ENCODE measurements around the gene CITED2.
"Not testable (repeated sequence)": the region's sequence is repeated elsewhere in the genome, so short reads cannot be mapped to it uniquely, and the experiment has no call there.

The CITED2 gene

DNA sequence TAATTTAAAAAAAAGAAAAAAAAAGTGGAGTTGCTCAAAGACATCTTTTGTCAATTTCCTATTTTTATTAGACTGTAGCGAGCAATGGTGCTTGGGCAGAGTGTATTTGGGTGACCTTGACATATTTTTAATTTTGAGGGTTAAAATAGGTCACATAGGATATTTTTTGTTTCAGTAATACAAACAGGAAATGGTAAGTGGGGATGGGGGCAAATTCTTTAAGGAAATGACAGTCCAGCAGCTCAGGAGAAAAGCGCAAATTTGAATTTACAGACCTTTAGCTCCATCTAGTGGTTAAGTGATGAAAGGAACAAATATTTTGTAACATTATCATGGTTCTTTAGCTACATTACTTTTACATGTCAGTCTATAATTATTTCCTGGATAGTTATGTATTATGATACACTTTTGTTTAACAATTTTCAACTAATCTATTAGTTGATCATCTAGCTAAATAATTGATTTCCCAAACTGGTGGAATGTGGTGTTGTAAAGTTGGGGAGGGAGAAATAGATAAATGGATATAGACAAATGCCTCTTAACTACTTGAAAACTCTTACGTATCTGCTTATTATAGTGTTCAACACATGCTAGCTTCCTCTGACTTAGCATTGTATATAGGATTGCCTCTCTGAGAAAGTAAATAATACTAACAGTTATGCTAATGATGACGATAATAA, 10.0 kb downstream of the CITED2 start:
- no peak for DNase-seq (ENCODE audit: low read depth)

DNA sequence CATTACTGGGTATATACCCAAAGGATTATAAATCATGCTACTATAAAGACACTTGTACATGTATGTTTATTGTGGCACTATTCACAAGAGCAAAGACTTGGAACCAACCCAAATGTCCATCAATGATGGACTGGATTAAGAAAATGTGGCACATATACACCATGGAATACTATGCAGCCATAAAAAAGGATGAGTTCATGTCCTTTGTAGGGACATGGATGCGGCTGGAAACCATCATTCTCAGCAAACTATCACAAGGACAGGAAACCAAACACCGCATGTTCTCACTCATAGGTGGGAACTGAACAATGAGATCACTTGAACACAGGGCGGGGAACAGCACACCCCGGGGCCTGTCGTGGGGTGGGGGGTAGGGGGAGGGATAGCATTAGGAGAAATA, 10.7 kb downstream of the CITED2 start:
- not testable (repeated sequence) for DNase-seq (ENCODE audit: low read depth)

DNA sequence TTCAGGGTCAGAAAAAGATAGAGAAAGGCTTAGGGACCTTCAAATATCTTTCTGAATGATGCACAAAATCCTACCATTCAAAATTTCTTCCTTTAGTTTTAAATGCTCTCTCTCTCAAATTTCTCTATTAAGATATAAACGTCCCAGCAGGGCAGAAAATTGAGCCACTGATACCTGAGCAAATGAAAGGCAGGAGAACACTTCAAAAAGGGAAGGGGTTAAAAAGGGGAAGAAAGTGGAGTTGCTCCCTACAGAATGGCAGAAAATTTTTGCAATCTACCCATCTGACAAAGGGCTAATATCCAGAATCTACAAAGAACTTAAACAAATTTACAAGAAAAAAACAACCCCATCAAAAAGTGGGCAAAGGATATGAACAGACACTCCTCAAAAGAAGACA, 11.3 kb downstream of the CITED2 start:
- DNase-seq (ENCODE audit: low read depth): not testable (repeated sequence)

DNA sequence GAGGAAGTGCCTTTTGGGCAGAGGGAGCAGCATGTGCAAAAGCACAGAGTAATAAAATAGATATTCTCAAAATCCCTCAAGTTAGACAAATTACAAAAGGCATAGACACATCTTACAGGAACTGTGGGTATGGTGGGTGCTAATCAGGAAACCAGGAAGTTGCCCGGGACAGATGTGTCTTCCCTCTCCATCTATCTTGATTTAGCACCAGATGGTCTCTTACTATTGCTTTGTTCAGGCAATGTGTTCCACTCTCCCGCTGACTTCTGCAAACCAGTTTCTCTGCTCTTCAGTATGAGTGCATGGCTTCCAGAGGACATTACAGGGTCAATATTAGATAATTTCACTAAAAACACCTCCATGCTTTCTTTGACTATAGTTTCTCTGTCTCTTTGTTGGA, 13.2 kb downstream of the CITED2 start:
- no peak for DNase-seq (ENCODE audit: low read depth)

DNA sequence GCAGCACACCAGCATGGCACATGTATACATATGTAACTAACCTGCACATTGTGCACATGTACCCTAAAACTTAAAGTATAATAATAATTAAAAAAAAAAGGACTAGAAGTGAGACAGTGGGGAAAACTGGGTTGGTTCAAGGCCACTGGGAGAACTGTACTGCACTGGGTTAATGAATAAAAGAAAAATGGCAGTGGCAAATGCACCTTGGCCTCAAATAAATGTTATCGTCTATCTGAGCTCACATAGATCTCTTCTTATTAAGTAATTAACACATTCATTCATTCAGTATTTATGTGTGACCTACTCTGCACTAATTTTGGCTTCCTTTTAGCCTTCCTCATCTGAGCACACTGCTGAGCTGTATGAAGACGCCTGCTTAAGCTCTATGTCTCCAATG, 17.5 kb downstream of the CITED2 start:
- DNase-seq (ENCODE audit: low read depth): no peak

DNA sequence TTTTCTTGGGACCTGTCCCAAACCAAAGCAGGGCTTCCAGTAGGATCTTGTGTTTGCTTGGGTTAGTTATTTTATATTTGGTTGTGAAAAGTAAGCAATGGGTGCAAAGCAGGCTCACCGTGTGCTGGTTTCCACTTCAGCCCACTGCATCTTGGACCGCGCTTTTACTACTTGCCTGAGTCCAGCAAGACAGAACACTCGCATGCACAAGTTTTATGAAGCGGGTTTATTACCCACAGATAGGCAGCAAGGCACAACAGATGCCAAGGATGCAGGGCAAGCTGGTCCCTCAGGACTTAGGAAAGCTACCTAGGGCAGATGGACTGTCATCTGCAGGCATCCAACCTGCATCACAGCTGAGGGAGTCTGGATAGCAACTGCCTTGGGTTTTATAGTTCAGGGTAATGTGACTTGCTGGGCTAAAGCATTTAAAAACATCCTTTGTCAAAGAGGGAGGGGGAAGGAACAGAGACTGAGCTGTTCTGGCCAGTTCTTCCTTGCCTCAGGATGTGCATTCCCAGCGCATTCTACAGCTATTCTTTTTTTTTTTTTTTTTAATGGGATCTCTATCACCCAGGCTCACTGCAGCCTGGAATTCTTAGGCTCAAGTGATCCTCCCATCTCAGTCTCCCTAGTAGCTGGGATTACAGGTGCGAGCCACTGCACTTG, 18.5 kb downstream of the CITED2 start:
- DNase-seq (ENCODE audit: low read depth): no peak

DNA sequence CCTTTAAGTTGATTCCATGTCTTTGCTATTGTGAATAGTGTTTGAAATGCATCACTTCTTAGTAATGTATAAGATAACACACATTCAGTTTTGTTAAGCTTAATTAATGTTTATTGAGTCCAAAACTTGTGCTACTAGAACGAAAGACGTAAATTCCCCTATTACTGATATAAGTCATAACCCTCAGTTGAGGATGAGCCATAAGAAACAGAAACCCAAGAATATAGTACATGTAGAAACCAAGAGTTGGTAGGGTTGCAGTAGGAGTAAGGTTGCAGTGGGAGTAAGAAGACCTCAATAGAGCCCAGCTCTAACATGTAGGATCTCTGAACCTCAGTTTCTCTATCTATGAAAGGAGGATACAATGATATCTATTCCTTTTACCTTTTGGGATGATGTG, 19.3 kb downstream of the CITED2 start:
- DNase-seq (ENCODE audit: low read depth): no peak

DNA sequence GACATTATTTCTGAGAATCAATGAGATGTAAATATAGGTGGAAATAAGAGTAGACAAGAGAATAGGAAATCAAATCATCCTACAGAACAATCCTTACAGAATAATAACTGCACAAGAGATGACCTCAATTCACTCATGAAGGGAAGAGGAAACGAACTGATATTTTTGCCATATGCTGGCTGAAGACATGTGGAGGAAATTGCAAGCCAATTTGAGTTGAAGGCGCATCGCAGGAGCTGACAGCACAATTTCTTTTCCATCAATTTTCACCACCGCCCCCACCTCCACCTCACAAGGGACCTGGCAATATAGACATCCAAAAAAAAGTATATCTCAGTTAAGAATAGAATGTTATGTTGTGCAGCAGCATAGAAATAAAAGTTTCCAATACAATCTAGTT, 20.3 kb downstream of the CITED2 start:
- DNase-seq (ENCODE audit: low read depth): no peak

DNA sequence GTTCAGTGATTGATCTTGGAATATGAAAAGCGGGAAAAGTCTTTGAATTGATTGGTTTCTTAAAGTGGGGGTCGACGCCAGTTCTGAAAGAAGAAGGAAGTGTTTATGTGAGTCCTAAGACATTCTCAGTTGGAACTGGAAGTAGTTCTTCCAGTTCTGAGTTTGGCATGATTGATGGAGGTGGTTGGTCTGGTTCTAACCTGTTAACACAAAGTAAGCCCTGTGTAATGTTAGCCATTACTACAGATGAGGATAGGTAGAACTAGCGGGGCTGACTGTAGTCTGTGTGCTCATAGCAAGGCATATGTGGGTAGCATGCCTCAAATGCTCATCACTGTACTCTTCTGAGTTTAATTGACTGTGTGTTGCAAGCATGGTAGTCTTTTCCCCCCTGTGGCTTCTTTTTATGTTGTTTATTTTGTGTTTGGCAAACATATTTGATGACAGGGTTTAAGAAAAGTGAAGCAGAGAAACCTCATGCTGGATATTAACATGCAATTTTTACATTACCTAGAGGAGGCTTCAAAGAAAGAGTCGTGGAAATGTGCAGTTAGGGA, 24.9 kb downstream of the CITED2 start:
- DNase-seq (ENCODE audit: low read depth): no peak

DNA sequence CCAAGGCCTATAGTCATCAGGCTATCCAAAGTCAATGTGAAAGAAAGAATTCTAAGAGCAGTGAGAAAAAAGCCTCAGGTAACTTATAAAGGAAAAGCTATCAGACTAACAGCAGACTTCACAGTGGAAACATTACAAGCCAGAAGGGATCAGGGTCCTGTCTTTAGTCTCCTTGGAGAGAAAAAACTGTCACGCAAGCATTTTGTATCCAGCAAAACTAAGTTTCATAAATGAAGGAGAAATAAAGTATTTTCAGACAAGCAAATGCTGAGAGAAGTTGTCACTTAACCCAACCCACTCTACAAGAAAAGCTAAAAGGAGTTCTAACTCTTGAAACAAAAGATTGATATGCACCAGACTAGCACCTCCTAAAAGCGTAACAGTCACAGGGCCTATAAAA, 28.1 kb downstream of the CITED2 start:
- no peak for DNase-seq (ENCODE audit: low read depth)

DNA sequence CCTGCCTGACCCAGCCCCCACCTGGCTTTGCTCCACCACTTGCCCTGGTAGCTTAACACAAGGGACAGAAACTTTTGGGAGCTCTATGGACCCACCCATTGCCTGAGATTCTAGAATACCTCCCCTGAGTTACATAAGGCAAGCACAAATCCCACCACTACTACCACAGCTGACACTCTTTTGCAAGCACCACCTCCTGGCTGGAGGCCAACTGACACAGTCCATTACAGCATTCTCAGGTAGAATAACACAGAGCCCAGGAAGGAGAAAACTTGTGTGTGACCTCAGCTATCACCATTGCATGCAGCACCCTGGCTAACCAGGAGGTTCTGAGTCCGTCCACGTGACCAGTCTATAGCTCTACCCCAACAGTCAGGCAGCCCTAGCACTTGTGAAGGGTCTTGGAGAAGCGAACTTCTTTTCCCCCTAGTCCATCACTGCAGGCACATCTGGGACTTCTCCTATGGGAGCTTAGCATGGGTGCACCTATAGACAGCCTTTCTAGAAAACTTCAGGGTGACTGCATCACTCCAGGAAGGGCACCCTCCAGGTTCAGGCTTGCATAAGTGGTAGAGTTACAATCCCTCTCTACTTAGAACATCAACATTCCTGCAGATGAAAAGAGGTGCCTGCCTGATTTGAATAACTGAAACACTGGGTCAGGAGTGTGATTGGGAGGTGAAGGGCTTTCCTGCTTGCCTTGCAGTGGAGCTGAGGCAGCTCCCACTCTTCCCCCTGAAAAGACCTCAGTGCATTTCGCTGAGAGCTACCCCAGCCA, 30.1 kb downstream of the CITED2 start:
- DNase-seq (ENCODE audit: low read depth): no peak

DNA sequence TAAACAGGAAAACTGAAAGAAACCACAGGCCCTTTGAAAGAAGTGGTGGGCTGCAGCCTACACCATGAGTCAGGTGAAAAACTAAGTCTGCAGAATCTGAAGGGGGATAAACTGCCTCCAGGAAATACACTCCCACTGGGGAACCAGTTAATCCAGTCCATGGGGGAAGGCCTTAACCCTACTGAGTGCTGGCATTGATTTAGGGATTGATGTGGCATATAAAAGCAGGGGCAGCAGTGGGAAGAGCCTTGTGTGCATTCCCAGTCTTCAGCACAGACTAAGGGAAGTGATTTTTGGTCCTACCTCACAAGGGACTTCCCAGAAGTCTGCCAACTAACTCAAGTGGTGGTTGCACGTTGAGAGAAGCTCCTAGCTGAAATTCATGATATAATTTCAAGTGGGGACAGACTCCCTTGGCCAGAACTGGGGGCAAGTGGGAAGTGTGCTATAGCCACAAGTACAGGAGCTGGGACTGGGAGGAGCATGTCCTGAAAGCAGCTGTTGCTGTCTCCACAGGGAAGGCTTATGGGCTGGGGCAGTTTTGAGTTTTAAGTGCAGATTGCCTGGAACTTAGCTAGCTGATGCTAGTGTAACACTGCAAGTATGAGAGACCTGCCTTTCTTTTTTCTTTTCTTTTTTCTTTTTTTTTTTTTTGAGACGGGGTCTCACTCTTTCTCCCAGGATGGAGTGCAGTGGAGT, 31.2 kb downstream of the CITED2 start:
- no peak for DNase-seq (ENCODE audit: low read depth)

DNA sequence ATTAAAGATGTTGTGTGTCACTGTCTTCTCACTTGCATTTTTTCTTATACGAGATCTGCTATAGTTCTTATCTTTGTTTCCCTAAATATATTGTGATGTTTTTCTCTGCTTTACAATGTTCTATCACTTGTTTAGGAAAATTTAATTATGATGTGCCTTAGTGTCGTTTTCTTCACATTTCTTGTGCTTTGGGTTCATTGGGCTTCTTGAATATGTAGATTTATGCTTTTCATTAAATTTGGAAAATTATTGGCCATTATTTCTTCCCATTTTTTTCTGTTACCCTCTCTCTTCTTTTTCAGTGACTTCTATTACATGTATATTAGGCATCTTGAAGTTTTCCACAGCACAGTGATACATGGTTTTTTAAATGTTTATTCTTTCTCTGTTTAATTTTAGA, 33.4 kb downstream of the CITED2 start:
- no peak for DNase-seq (ENCODE audit: low read depth)

DNA sequence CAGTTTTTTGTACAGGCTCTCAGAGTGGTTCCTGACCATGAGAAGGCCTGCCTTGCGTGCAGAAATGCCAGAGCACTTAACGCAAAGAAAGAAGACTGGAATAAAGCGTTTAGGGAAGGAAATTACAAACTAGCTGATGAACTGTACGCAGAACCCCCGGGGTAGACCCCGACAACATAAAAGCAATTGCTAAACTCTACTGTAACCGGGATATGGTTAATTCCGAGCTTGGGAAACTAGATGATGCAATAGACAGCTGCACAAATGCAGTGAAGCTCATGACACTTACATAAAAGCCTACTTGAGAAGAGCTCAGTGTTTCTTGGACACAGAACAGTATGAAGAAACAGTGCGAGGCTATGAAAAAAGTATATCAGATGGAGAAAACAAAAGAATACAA, 35.7 kb downstream of the CITED2 start:
- no peak for DNase-seq (ENCODE audit: low read depth)

DNA sequence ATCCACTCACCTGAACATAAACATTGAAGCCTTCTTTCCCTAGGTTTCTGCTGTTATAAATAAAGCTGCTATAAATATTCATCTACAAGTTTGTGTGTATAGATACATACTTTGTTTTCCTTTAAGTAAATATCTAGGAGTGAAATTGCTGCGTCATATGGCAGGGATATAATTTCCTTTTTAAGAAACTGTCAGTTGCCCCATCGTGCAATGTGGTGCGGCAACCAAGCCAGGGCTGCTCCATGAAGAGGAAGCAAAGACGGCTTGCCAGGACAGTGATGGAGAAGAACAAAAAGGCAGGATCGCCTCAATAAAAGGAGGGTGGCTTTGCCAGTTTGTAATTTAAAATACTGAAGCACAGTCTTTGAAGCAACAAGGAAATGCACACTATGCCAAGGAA, 36.6 kb downstream of the CITED2 start:
- DNase-seq (ENCODE audit: low read depth): no peak

DNA sequence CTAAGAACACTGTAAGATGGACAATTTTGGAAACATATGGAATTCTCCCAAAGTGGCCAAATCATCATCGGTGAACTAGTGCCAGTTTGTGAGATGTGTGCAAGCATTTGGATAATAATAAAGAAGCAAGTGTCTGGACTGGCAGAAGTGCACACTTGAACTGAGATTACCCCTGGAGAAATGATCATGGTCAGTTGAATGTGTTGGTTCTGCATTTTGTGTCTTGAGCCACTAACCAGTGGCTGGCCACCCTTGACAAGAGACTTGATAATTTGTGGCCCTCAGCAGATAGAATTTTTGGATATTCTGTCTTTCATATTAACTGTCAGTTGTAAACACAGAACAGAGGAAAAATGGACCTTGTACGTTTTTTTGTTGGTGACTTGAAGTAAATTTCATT, 37.4 kb downstream of the CITED2 start:
- DNase-seq (ENCODE audit: low read depth): no peak

DNA sequence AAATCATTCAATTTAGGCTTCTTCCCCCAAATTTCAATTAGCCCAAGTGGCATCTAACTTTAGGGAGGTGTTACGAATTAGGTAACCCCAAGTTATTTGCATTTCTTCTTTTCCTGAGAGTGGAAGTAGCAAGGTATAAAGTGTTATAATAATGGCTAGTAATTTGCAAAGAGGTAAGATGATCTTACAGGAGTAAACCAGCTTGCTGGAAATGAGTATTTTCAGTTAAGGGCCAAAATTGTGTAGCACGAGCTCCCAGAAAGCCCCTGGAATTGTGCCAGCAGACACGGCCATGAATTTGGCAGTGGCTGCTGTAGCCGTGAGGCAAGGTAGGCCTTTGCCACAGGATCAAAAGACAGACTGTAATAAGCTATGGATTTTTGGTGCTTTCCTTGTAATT, 38.0 kb downstream of the CITED2 start:
- no peak for DNase-seq (ENCODE audit: low read depth)

DNA sequence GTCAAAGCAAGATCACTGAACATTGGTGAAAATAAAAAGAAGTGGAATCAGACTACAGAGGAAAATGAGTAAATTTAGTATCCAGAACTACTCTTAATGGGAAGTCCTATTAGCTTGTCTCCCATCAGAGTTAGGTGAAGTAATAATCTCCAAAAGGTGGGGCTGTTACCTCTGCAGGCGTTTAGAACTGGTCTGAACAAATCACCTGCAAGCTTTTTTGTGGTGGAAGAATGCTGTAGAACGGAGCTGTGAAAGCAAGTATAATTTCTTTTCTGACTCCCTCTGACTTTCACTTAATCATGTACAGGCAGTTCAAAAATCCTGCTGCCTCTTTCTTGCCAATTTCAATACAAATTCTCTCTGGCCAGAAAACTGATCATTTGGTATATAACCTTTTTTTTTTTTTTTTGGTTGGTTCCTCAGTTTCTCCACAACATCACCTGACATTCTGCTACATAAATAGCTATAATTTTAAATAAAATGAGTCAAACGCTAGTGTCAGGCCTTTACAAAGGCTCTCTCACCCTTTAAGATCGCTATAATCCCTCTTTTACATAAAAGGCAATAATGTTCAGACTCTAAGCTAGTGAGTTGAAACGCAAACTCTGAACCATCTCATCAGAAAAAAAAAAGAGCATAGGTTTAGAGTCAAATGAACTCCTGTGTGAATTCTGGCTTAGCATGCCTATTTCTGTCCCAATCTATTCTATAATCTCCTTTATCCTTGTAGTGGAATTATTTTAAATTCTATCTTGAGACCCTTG, 38.8 kb downstream of the CITED2 start:
- DNase-seq (ENCODE audit: low read depth): no peak

DNA sequence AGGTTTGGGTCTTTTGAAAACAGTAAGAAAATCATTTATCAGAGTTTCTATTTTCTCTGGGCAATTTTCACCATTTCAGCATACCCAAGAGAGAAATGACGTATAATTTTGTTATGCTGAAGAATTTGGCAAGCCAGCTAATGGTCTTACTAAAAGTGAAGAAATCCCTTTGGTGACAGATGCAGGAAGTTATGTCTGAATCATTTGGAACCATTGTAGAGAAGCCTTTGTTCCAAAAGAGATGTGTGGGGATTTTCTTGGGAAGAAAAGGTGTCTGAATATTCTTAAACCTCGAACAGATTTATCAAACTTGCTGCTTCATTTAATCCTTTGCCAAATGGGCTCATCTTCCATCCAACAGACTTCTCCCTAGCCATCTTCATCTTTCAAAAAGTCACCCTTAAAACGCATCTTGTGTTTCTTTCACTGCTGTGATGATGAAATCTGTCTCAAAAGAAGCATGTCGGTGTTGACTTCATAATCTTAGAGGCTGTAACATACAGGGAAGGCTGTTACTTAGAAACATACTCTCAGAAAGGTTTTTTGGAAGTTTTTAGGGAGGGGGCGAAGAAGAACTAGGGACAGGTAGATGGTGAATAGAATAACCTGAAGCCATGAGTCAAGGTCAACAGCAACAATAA, 39.5 kb downstream of the CITED2 start:
- no peak for DNase-seq (ENCODE audit: low read depth)

DNA sequence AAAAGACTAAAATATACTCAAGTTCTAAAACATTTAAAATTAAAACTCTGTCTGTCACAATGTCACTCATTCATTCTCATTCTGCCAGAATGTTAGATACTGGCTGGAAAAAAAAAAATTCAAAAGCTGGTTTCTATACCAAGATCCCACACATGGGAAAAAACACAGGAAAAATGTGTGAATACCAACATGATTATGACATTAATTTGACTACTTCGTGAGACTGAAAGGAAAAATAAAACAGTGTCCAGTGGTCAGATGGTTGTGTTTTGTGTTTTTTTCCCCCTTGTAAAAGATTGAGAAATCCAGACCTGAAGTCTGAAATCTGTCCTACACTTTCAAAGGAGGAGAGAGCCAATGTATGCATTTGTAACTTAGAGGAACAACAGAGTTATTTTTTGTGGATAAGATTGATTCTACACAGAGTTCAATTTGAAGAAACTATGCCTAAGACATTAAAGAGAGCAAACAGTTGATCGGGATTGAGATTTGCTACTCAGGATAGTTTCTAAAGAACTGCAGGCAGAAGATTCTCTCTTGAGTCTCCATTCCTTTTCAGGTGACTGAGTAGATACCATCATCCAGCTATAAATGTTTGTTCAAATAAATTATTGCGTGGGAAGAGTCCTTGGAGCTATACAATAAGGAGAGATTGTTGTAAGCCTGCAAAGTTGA, 43.5 kb downstream of the CITED2 start:
- DNase-seq (ENCODE audit: low read depth): no peak

DNA sequence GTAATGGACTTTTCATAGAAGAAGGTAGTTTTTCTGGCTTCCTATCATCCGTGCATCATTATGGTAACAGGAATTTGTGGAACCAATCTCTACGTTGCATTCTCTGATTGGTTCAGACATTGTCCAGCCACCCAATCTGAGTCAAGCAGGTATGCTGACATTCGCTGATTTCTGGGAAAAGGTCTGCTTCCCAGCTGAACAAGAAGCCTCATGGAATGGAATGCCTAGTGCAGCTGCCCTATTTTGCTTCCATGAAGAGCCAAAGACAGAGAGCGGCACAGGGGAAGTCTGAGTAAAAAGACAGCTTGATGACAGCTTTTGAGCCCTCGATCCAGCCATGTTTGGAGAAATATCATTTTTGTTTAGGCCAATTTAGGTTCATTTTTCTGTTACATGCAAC, 44.1 kb downstream of the CITED2 start:
- no peak for DNase-seq (ENCODE audit: low read depth)

Data from stimulated activated CD8-positive, alpha-beta memory T cell treated with anti-CD3 and anti-CD28 coated beads, Interleukin-12 subunit alpha, Interleukin-12 subunit beta, amount 100 ng/mL, for 1 hour (primary cell).